NCI-H1417 (cell line): ENCODE data around the gene DPYSL5.

Source experiments
- DNase-seq, 3 experiments: peaks; one replicate each; lab custom pipeline; 2025; lab: John Stamatoyannopoulos, UW

DPYSL5 gene

DNA sequence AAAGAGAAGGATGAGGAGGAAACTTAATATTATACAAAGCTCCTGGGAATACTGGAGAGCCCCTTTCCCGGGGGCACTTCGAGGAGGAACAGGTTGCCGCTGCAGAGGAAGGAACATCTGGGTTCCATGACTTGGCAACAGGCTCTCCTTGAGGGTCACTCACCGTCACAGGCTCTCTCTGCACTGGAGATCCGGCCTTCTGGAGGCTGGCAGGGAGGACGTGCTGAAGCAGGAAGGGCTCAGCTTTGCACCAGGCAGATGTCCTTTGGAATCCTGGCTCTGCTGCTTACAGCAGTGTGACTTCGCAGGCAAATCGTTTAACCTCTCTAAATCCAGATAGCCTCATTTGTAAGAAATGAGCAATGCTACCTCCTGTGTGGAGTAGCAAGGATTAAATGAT, 2.9 kb upstream of the DPYSL5 start:
- DNase-seq: no peak

DNA sequence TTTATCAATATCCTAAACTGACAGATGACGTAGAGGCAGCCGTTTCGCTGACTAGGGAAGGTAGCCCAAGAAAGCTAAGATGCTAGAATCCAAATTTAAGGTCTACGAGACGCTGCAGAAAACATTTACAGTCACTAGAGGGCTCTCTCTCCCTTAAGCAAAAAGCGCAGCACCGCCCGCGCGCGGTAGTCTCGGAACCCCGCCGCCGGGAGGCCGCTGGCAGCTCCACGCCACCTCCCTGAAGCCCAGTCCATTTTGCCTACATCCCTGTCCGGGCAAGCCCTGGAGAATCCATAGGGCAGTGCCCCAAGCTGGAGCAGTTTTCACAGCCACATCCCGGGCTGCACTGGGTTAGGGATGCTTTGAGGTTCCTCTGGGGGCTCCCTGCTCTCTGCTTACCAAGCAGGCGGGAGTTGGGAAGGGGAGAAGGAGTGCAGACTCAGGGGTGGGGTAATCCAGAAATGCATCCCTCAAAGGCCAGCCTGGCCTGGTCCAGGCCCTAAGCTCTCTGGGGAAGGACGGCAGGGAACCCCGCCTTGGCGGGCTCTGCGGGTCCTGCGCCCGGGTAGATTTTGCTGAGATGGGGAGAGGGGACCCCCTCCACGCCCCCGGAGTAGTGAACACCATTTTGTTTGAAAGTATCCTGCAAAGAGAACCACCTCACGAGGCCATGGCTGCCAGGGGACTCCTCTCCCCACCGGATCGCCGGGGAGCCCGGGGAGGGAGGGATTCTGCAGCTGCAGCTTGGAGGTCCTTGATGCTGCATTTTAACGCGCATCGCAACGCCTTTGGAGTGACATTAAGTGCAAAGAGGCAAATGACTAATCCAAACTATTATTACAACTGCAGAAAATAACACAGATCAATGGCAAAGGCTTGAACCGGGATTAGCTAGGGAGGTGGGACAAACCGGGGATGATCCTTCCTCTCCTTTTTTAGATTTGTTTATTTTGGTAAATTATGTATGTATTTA, 1.3 kb upstream of the DPYSL5 start:
- peak; percentile 90 to 94 (median 90) for DNase-seq

DNA sequence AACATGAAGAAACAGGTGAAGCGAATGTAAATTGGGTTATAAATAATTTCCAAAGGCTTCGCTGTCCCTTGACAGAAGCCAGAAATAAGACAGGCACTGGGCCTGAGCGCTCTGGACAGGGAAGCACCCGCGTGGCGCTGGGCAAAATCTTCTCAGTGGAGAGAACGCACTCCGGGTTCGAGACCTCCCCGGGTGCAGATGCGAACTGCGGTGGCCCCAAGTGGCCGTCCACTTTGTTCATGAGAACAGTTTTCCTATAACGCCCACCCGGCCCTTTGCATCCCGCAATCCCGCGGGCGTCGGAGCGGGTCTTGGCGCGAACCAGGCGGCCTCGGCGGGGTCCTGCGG, 651 bp upstream of the DPYSL5 start:
- DNase-seq: peak in 1 of 3 experiments; percentile 90

DNA sequence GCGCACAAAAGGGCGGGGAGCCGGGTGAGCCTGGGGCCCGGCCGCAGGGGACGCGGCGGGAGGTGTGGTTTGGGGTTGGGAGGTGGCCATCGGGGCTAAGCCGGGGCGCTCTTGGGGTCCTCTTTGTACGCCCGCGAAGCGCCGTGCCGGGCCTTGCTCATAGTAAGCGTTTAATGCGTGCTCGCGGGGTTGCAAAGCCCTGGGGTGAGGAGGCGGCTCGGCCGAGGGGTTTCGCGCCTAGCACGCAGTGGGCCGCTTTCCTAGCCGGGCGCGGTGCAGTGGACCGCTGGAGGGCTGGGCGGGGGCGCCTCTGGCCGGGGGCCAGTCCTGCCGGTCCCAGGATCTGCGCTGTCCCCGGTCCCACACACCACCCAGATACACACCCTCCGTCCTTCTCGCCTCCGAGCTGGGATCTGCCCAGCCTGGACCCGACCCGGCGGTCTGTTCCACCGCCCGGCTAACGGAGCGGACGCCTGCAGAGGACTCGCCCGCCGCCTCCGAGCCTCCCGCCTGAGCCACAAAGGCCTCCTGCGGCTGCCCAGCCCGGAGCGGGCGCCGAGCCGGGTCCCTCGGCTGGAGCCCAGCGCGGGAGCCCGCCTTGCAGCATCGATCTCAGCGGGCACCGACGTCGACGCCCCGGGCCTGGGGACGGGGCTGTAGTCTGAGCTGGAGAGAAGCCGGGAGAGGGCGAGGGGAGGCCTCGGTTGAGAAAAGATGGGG, 564 bp downstream of the DPYSL5 start:
- peak; percentile 63 to 93 (median 92) for DNase-seq

DNA sequence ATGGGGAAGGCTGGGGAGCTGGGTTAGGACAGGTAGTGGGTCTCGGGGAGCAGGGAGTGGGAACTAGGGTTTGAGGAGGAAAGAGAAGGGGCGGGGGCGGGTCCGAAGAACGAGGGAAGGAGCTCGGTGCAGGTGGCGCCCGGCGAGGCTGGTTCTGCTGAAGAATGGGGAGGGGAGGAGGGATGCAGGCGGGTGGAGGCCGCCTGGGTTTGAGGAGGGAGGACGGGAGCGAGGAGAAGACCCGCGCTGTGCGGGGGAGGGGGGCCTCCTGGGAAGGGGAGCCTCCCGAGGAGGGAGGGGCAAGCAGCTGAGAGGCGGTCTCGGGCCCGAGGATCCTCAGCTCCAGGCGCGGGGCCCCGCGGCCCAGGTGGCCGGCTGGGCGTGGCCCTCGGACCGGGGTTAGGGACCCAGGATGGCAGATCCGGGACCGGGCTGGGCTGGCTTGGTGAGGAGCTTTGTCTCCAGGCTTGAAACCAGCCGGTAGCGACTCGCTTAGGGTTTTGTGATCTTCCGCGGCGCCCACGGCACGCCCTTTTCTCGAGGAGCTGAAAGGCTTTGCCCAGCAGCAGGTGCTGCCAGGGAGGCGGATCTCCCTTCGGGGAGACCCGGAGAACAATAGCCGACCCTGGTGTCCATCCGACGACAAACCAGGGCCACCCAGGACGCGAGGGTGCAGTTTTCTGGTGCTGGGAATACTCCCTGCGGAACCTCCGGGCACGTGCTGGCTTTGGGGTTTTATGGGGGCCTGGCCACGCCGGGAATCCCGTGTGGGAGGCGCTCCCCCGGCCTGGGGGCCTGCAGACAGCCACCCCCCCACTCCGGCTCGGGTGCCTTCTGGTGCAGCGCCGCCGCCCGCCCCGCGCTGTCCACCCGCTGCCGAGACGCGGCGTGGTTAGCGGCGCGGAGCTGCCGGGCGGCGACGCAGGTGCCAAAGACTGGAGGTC, 1.4 kb downstream of the DPYSL5 start:
- peak; percentile 83 to 92 (median 89) for DNase-seq

DNA sequence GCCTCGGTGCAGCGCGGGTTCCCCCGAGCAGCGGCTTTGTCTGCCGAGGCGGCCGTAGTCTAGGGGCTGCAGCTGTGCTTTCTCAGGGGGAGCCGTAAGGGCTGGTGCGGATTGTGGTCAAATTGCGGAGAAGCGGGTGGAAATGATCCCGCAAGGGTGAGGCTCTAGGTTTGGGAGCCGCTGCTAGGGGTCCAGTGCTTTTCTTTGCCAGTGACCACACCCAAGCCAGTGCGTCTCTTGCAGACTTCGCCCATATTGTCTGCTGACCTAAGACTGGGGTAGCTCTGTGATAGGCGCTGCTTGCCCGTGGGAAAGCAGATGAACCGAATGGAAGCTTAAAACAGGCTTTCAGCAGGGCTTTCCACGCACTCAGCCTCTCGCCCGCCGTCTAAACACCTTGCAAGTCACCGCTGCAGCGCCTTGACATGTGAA, 2.1 kb downstream of the DPYSL5 start:
- DNase-seq: peak in 2 of 3 experiments; percentile 42 to 79

DNA sequence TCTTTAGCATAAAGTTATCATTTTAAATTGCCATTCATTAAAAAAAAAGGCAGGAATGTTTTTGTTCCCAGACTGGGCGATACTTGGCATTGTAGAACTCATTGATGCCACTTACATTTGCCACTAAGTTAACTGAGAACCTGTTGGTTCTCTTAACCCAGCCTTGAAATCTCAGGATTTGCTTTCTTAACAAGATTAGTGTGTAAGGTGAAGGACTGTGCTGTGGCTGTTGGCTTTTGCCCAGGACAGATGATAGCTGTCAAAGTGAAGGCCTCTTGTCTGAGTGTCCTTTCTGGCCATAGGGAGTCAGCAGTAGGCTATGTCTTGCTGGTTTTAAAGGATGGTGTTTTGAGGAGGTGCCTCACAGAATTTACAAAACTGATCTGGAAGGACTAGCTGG, 2.6 kb downstream of the DPYSL5 start:
- peak in 2 of 3 experiments; percentile 42 to 55 for DNase-seq

DNA sequence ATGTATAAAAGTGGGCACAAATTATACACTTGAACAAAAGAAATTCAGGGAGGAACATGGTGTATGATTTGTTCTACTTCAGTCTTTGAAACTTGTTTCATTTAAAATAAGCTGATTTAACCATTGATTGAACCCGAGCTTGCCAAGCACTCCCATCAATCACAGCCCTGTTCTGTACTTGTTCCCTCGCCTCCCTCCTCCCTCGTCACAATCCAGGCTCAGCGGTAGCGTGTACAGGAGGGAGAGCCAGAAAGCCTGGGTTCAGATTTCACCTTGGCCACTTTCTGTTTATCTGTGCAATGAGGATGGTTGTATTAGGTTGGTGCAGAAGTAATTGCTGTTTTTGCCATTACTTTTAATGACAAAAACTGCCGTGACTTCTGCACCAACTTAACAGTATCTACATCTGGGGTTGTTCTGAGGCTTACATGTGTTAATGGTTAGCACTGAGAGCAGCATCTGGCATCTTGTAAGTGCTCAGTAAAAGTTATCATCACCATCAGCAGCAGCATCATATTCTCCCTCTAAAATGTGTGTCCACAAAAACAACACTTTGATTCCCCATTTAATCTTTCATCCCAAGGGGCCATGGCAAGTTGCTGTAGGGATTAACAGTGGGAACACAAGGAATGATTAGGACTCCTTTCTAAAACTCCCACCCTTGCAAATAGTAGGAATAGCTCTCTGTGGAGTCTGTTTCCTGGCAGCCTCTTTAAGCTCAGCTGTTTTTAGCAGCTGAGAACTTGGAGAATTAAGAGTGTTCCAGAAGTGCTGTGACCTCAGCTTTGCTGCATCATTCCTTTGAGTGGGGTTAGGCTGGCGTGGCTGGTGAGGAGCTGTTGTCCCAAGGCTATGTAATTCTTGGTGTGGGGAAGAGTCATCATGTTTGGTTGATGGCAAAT, 4.7 kb downstream of the DPYSL5 start:
- peak in 1 of 3 experiments; percentile 14 for DNase-seq

DNA sequence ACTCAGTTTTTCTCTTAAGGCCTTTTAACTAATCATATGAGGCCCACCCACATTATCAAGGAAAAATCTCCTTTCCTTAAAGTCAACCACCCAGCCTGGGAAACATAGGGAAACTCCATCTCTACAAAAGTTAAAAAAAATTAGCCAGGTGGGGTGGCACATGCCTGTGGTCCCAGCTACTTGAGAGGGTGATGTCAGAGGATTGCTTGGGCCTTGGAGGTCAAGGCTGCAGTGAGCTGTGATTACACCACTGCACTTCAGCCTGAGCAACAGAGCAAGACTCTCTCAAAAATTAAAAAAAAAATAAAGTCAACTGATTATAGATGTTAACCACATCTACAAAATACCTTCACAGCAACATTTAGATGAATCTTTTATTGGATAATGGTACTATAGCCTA, 5.8 kb downstream of the DPYSL5 start:
- DNase-seq: no peak

DNA sequence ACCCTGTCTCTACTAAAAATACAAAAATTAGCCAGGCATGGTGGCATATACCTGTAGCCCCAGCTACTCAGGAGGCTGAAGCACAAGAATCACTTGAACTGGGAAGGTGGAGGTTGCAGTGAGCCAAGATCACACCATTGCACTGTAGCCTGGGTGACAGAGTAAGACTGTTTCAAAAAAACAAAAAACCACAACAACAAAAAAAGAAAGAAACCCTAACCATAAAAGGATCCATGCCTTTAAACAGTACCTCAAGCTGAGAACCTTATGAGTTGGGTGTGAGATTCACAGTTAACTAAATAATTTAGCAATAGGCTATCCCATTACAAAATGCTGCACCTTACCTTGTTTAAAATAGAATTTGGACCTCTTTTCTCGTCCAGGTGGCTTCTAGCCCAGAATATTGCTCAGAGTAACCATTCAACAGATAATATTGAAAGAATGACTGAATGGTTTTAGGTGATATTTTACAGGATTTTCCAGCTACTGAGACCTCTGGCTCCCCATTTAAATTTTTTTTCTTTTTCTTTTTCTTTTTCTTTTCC, 6.4 kb downstream of the DPYSL5 start:
- no peak for DNase-seq

DNA sequence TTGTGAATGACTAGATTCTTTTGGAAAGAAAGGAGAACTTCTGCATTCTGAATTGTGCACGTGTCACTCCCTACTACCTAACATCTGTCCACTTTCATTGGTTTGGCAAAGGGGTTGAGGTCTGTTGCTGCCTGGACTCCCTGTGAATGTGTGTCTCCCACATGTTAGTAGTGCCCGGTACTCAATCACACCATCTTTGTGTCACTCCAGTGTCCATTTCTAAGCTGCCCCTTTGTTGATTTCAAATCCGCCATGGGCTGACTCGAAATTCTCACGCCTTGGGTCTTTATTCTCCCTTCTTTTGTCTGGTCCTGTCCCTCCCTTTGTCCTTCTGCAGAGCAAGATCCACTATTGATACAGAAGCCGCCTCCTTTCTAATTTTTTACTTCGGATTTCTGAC, 7.5 kb downstream of the DPYSL5 start:
- no peak for DNase-seq

DNA sequence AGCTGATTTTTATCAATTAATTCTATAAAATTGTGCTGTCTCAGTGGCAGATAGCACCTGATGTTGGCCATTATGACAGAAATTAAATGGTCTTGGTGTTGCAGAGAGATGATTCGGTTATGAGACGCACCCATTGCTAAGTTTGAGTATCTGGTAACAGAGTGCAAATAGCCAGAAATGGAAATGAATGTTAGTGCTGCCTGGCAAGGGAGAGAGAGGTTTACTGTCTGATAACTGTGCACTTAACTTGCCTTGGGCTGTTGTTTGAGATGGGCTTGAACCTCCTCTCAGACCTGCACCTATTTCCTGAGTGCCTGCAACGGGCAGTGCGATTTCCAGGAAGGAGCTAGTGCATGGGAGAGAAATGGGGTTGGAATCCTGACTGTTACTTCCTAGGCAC, 11.7 kb downstream of the DPYSL5 start:
- no peak for DNase-seq

DNA sequence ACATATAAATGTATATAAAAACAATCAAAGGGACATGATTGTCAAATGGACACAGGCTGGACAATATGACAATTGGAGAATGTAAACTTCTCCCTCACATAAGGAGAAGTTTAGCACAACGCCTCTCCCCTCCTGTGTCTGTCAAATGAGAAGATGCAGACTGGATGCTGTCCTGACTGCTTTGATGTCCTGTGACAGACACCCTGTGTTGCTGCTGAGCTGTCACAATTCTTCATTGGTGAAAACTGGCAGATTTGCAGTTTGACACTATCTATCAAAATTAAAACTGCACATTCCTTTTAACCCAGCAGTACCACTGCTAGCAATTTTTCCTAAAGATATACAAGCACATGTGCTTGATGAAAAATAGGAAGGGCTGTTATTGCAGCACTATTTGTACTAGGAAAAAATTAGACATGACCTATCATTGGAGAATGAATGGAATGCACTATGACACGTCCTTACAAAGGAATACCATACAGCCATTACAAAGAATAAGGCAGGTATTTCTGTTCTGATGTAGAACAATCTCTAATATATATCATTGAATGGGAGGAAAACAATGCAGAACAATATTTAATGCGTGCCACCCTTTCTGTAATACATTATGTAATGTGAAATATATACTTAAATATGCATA, 12.4 kb downstream of the DPYSL5 start:
- no peak for DNase-seq

DNA sequence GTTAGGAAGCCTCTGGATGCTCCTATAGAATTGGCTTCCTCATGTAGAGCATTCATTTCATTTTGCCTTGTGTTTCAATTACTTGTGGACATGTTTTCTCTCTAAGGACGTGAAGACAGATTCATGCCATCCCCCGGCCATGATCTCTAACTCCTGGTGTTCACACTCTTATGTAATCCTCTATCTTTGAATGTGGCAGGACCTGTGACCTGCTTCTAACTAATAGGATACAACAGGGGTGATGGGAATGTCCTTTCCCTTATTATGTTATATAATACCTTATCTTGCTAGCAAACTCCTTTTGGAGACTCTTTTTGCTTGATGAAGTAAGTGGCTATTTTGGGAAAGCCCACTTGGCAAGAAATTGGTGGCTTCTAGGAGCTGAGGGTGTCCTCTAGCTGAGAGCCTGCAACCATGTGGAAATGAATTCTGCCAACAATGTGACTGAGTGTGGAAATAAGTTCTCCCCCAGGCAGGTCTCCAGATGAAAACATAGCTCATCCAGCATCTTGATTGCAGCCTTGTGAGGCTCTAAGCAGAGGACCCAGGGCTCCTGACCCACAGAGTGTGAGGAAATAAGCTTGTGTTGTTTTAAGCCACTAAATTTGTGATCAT, 13.8 kb downstream of the DPYSL5 start:
- no peak for DNase-seq

DNA sequence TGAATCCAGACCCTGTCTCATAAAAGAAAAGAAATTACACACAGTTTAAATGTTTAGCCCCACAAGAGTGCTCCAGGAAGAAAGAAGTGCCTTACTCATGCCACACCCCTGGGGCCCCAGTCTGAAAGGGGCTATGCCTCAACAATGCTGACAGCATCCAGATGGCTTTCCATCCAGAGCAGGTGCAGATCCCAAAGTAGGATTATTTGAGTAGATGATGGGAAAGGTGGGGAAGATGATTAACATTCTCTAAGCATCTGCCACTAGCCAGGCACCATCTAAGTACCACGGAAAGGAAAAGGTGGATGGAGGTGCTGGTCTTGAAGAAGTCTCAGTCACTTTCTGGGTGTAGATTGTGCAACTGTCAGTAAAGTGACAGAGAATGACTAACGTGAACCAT, 16.3 kb downstream of the DPYSL5 start:
- peak in 1 of 3 experiments; percentile 74 for DNase-seq

DNA sequence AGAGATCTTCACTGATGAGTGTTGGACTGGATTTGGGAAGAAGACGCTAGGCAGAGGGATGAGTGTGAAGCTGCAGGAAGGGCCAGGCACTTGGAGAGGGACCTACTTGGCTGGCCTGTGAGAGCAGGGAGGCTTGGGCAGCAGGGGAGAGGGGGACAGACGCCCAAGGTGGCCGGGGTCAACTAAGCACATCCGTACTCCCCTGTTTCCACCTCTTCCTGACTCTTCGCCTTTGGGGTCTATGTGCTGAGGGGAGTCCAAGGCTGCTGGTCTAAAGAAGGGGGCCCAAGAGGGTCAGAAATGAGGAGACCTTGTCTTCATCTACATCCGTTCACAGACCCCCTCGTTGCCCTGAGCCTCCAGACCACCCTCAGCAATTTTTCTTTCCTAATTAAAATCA, 16.7 kb downstream of the DPYSL5 start:
- DNase-seq: no peak

DNA sequence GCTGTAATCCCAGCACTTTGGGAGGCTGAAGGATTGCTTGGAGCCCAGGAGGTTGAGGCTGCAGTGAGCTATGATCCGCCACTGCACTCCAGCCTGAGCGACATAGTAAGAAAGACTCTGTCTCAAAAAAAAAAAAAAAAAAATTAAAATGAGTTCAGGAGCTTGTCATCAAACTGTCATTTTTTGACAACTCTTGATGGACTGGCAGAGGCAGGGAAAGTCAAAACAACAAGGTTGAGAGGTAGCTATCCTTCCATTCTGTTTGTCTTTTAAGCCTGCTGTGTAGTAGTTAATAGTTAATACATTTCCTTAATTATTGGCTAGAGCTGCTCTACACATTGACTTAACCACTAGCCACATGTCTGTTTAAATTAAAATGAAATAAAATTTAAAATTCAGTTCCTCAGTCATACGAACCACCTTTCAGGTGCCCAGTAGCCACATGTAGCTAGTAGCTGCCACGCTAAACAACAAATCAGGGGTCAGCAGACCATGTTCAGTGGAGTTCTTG, 22.7 kb downstream of the DPYSL5 start:
- DNase-seq: peak in 1 of 3 experiments; percentile 42

DNA sequence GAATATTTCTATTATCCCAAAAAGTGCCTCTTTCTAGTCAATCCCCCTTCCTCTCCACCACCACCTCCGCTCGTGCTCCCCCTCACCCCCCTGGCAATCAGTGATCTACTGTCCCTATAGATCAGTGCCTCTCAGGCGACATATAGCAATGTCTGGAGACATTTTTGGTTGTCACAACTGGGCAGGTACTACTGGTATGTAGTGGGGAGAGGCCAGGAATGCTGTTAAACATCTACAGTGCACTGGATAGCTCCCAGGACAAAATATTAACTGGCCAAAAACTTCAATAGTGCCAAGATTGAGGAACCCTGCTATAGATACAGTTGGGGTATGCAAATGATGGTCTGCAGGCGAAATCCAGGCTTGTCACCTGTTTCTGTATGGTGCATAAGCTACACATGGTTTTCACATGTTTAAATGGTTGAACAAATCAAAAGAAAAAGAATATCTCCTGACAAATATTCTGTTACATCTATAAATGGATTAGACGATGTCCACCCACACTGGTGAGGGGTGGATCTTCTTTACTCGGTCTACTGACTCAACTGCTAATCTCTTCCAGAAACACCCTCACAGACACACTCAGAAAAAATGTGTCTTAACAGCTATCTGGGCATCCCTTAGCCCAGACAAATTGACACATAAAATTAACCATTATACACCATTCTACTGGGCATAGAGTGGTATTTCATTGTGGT, 25.5 kb downstream of the DPYSL5 start:
- no peak for DNase-seq

DNA sequence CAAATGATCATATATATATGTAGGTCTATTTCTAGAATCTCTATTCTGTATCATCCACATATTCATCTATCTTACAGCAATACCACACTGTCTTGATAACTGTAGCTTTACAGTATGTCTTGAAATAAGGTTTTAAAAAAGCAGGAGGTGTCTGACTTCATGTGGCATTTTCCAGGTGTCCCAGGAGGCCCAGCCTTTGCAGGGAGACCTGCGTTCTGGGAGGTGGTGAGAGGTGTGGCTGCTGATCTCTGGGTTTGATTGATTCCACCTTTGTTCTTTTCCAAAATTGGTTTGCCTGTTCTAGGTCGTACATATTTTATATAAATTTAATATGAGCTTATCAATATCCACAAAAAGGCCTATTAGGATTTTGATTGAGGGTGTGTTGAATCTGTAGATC, 26.6 kb downstream of the DPYSL5 start:
- no peak for DNase-seq
